H1 (cell line): Measurements from ENCODE around the gene TNP1. TPM values are rescaled to one million over a fixed set of nuclear protein-coding genes. Genes with fewer than 3 reads are reported as not detected.

Experiments
- CTCF ChIA-PET: fragments of 300-600 bp; sonication (Branson Sonifier 250); formaldehyde crosslinking; loops from one replicate; lab custom pipeline; 2021; ENCODE audit not compliant: partially characterized antibody; lab: Charles Lee
- POLR2A ChIA-PET: fragments of 300-600 bp; sonication (Branson Sonifier 250); formaldehyde crosslinking; loops from one replicate; lab custom pipeline; 2021; ENCODE audit warnings: inconsistent platforms; ENCODE audit not compliant: partially characterized antibody; lab: Charles Lee
- DNase-seq, 2 experiments: peaks; one replicate each; pipeline versions ENCODE4 v3.0.0 to v3.0.0-alpha.2; 2010 to 2022; ENCODE audit warnings: low spot score in 2 of 2, low read depth in 1 of 2, mixed read lengths in 1 of 2
- FAIRE-seq: peaks from 2 replicates; lab custom pipeline; 2011; peaks lifted over from hg19 to GRCh38; lab: Jason Lieb, UNC
- H2AFZ ChIP-seq: 2 replicates; pipeline ENCODE4 v1.8.1; 2012; ENCODE audit warnings: low read length, inconsistent platforms
- H2AK5ac ChIP-seq: 2 replicates; pipeline ENCODE4 v1.6.1; 2013; ENCODE audit warnings: low read depth, low read length
- H2BK120ac ChIP-seq: replicated peaks from 2 replicates; pipeline ENCODE3; 2013; ENCODE audit warnings: low read depth, low read length, inconsistent platforms
- H2BK12ac ChIP-seq: 2 replicates; pipeline ENCODE4 v1.6.1; 2013; ENCODE audit warnings: low read depth, low read length
- H2BK15ac ChIP-seq: 2 replicates; pipeline ENCODE4 v1.6.1; 2013; ENCODE audit warnings: low read length
- H2BK20ac ChIP-seq: 2 replicates; pipeline ENCODE4 v1.6.1; 2013; ENCODE audit warnings: low read length
- H2BK5ac ChIP-seq: 2 replicates; pipeline ENCODE4 v1.6.1; 2013; ENCODE audit warnings: low read depth, low read length
- H3K14ac ChIP-seq: 2 replicates; pipeline ENCODE4 v1.6.1; 2013; ENCODE audit warnings: inconsistent platforms; ENCODE audit not compliant: insufficient read length
- H3K18ac ChIP-seq: 2 replicates; pipeline ENCODE4 v1.6.1; 2013; ENCODE audit warnings: low read length; ENCODE audit errors: extremely low read depth
- H3K23ac ChIP-seq: 2 replicates; pipeline ENCODE4 v1.6.1; 2013; ENCODE audit warnings: inconsistent platforms; ENCODE audit not compliant: insufficient read length
- H3K23me2 ChIP-seq: 2 replicates; pipeline ENCODE4 v1.6.1; 2013; ENCODE audit warnings: low read depth, low read length
- H3K27ac ChIP-seq: 2 replicates; pipeline ENCODE4 v1.6.1; 2011; ENCODE audit warnings: low read depth, low read length, inconsistent platforms
- H3K27me3 ChIP-seq, 4 experiments: replicated peaks in 1 of 4; 1 replicate in 1 of 4; 2 replicates in 3 of 4; pipeline versions ENCODE4 v1.6.1 to v1.8.1; 2011 to 2013; ENCODE audit warnings: low read length in 3 of 4, mild to moderate bottlenecking in 3 of 4, inconsistent platforms in 2 of 4, mixed read lengths in 2 of 4, moderate library complexity in 1 of 4; ENCODE audit not compliant: control insufficient read depth in 3 of 4, insufficient read depth in 3 of 4; ENCODE audit errors: extremely low read depth in 1 of 4
- H3K36me3 ChIP-seq, 4 experiments: 2 replicates each; pipeline versions ENCODE4 v1.6.1 to v1.8.1; 2011 to 2013; ENCODE audit warnings: mild to moderate bottlenecking in 4 of 4, low read length in 3 of 4, moderate library complexity in 2 of 4, control low read depth in 1 of 4, inconsistent platforms in 1 of 4; ENCODE audit not compliant: insufficient read depth in 4 of 4, control insufficient read depth in 2 of 4
- H3K4ac ChIP-seq: replicated peaks from 2 replicates; pipeline ENCODE3; 2013; ENCODE audit warnings: low read length, low read depth, mixed read lengths, inconsistent platforms; ENCODE audit not compliant: insufficient read length
- H3K4me1 ChIP-seq, 4 experiments: replicated peaks in 1 of 4; 1 replicate in 1 of 4; 2 replicates in 3 of 4; pipeline versions ENCODE4 v1.6.1 to v1.8.1; 2011 to 2013; ENCODE audit warnings: low read length in 3 of 4, inconsistent platforms in 2 of 4, mixed read lengths in 1 of 4; ENCODE audit not compliant: insufficient read depth in 4 of 4, control insufficient read depth in 3 of 4
- H3K4me2 ChIP-seq, 2 experiments: 2 replicates each; pipeline versions ENCODE4 v1.6.1 to v1.8.1; 2011 to 2013; ENCODE audit warnings: low read depth in 2 of 2, low read length in 2 of 2, control low read depth in 1 of 2, inconsistent platforms in 1 of 2, mild to moderate bottlenecking in 1 of 2; ENCODE audit not compliant: insufficient read depth in 1 of 2
- H3K4me3 ChIP-seq, 4 experiments: fragments of 200-600, 300-600 bp in 1 of 4; sonication (generic), shearing (Covaris generic), sonication (Bioruptor Twin) in 1 of 4; 2 replicates each; pipeline versions ENCODE4 v1.5.1 to v1.8.1; 2011 to 2016; ENCODE audit warnings: low read length in 4 of 4, low read depth in 3 of 4, control low read depth in 2 of 4, inconsistent platforms in 2 of 4, mild to moderate bottlenecking in 2 of 4, mixed read lengths in 1 of 4, moderate library complexity in 1 of 4; ENCODE audit not compliant: insufficient read depth in 2 of 4; ENCODE audit errors: extremely low read depth in 1 of 4
- H3K56ac ChIP-seq: replicated peaks from 2 replicates; pipeline ENCODE3; 2013; ENCODE audit warnings: low read depth, mild to moderate bottlenecking, mixed read lengths, low read length, inconsistent platforms; ENCODE audit not compliant: insufficient read length
- H3K79me1 ChIP-seq: 2 replicates; pipeline ENCODE4 v1.6.1; 2013; ENCODE audit warnings: low read depth, low read length, control low read depth
- H3K79me2 ChIP-seq, 2 experiments: 2 replicates each; pipeline versions ENCODE4 v1.6.1 to v1.8.1; 2012 to 2013; ENCODE audit warnings: low read length in 2 of 2, mild to moderate bottlenecking in 2 of 2, inconsistent platforms in 1 of 2; ENCODE audit not compliant: insufficient read depth in 2 of 2, control insufficient read depth in 1 of 2
- H3K9ac ChIP-seq, 4 experiments: replicated peaks in 1 of 4; 1 replicate in 1 of 4; 2 replicates in 3 of 4; pipeline versions ENCODE4 v1.6.1 to v1.8.1; 2011 to 2013; ENCODE audit warnings: low read depth in 3 of 4, low read length in 3 of 4, control low read depth in 2 of 4, mild to moderate bottlenecking in 2 of 4, moderate library complexity in 2 of 4, inconsistent platforms in 1 of 4; ENCODE audit errors: extremely low read depth in 1 of 4
- H3K9me3 ChIP-seq, 2 experiments: 2 replicates each; pipeline versions ENCODE4 v1.6.1 to v1.8.1; 2012 to 2013; ENCODE audit warnings: mild to moderate bottlenecking in 2 of 2, moderate library complexity in 2 of 2, control low read depth in 1 of 2, inconsistent platforms in 1 of 2, low read depth in 1 of 2, low read length in 1 of 2, mixed read lengths in 1 of 2; ENCODE audit not compliant: insufficient read depth in 2 of 2
- H4K20me1 ChIP-seq, 2 experiments: replicated peaks in 1 of 2; 2 replicates each; pipeline versions ENCODE3 to v1.8.1; 2011 to 2013; ENCODE audit warnings: inconsistent platforms in 2 of 2, low read length in 2 of 2, mild to moderate bottlenecking in 1 of 2; ENCODE audit not compliant: insufficient read depth in 2 of 2, control insufficient read depth in 1 of 2
- H4K5ac ChIP-seq: 2 replicates; pipeline ENCODE4 v1.6.1; 2013; ENCODE audit warnings: low read length, low read depth, mixed read lengths, inconsistent platforms; ENCODE audit not compliant: insufficient read length
- H4K8ac ChIP-seq: 2 replicates; pipeline ENCODE4 v1.8.0; 2013; ENCODE audit warnings: mild to moderate bottlenecking, moderate library complexity, low read length, inconsistent platforms; ENCODE audit not compliant: insufficient read depth; ENCODE audit errors: extremely low read depth
- H4K91ac ChIP-seq: replicated peaks from 2 replicates; pipeline ENCODE3; 2013; ENCODE audit warnings: low read length, mixed read lengths, inconsistent platforms; ENCODE audit not compliant: insufficient read length
- BCL11A ChIP-seq, 2 experiments: IDR thresholded peaks; one replicate each; pipeline ENCODE4 v1.6.1; 2011; ENCODE audit warnings: low read depth in 2 of 2, low read length in 2 of 2, mild to moderate bottlenecking in 2 of 2
- CEBPB ChIP-seq: IDR thresholded peaks from 2 replicates; pipeline ENCODE4 v1.6.1; 2012; ENCODE audit warnings: low read depth, low read length
- EGR1 ChIP-seq: IDR thresholded peaks from 2 replicates; pipeline ENCODE4 v1.6.1; 2011; ENCODE audit warnings: low read depth, low read length, borderline replicate concordance
- KDM5A ChIP-seq: fragments of 200-600 bp; IDR thresholded peaks from 2 replicates; pipeline ENCODE4 v1.7.1; 2012; ENCODE audit warnings: mild to moderate bottlenecking, low read length, inconsistent platforms, mixed read lengths
- SIX5 ChIP-seq: IDR thresholded peaks from 2 replicates; pipeline ENCODE4 v1.6.1; 2011; ENCODE audit warnings: mild to moderate bottlenecking, low read depth, low read length
- SP4 ChIP-seq: IDR thresholded peaks from 2 replicates; pipeline ENCODE4 v1.6.1; 2012; ENCODE audit warnings: low read length, inconsistent platforms
- WGBS, 2 experiments: shearing (Covaris generic) in 1 of 2; methylation state at CpG; one replicate each; pipeline versions ENCODE4 v1.1.6 to v1.1.7; 2013 to 2015; ENCODE audit warnings: low lambda C conversion rate in 2 of 2, mixed read lengths in 2 of 2, inconsistent platforms in 1 of 2, low coverage in 1 of 2, missing lambda C conversion rate in 1 of 2; ENCODE audit not compliant: insufficient replicate concordance in 2 of 2, insufficient coverage in 1 of 2, insufficient read length in 1 of 2; ENCODE audit errors: extremely low coverage in 1 of 2, missing lambda C conversion rate in 1 of 2; 5-methylcytosine and 5-hydroxymethylcytosine counted together
- polyA plus RNA-seq, 7 experiments: library from polyadenylated mRNA; depleted of rRNA in 3 of 7; stranded (reverse) in 5 of 7; unstranded in 2 of 7; fragments of >200 nt in 5 of 7; fragments of 200-250 nt in 2 of 7; gene quantifications; 1 replicate in 5 of 7; 2 replicates in 1 of 7; 4 replicates in 1 of 7; pipeline versions ENCODE4 v1.2.1 to v1.2.3, GENCODE V29; 2011 to 2013; ENCODE audit warnings: missing spikeins in 2 of 7, mixed read lengths in 2 of 7
- total RNA-seq: library from RNA; stranded (reverse); fragmentation: NEBNext Ultra II Directional; extraction: Animal tissue kit (Norgen Biotek cat#: 25700); gene quantifications from 2 replicates; pipeline ENCODE4 v1.2.1, GENCODE V29; 2021

TNP1 gene
- total and polyA plus RNA-seq, 2 of the 8 experiments (the other 6 are each of a cell fraction or from before 2014, with no cell fraction given), result not detected

- H2BK120ac ChIP-seq, result no peak overlapping the region
- no peak overlapping the region for H4K5ac ChIP-seq
- H3K9ac ChIP-seq, result no peak overlapping the region
- FAIRE-seq, result no peak
- H3K9me3 ChIP-seq, result no peaks in the 10 kb centered on the region
- H3K4me3 ChIP-seq, result no peak overlapping the region
- no peak overlapping the region for H3K23ac ChIP-seq
- CTCF ChIA-PET, result no interaction called here
- H2BK12ac ChIP-seq, result no peak overlapping the region
- WGBS, 2 experiments, result 83% methylated on average over 3 of the region's 3 CpGs; no CpG with 5 or more reads in 1 of the 2 experiments
- no peak overlapping the region; the same call in 1 of the 2 replicates for H4K8ac ChIP-seq
- H2AK5ac ChIP-seq, result no peak overlapping the region
- H3K18ac ChIP-seq, result no peak overlapping the region
- no peak overlapping the region for H3K27ac ChIP-seq
- TF ChIP-seq SP4, result no peak
- no peak for TF ChIP-seq BCL11A (IDR thresholded peaks at IDR 0.05; ENCODE audit: low read depth in 2 of 2, low read length in 2 of 2)
- no peak for TF ChIP-seq SIX5
- no peak for TF ChIP-seq CEBPB
- no peak for TF ChIP-seq KDM5A
- no peak for TF ChIP-seq EGR1
- 0 out of 2 replicates have a peak overlapping the region, but pooled peaks have one; percentile 10 for H2BK15ac ChIP-seq
- H2BK5ac ChIP-seq, result no peak overlapping the region
- no peaks in the 10 kb centered on the region for H3K4me1 ChIP-seq
- no peak overlapping the region for H2BK20ac ChIP-seq
- no peak overlapping the region for H3K4ac ChIP-seq
- no peaks in the 10 kb centered on the region for H3K27me3 ChIP-seq
- no peak overlapping the region for H3K14ac ChIP-seq
- H4K91ac ChIP-seq, result no peak overlapping the region
- no peaks in the 10 kb centered on the region for H3K36me3 ChIP-seq
- no peak overlapping the region for H3K4me2 ChIP-seq
- H2AFZ ChIP-seq, result no peak overlapping the region
- H3K79me1 ChIP-seq, result no peaks in the 10 kb centered on the region
- no peaks in the 10 kb centered on the region for H3K23me2 ChIP-seq
- no peaks in the 10 kb centered on the region for H3K79me2 ChIP-seq
- POLR2A ChIA-PET, result no interaction called here
- H4K20me1 ChIP-seq, result no peaks in the 10 kb centered on the region
- DNase-seq, result no peak
- H3K56ac ChIP-seq, result no peak overlapping the region
Measured at GRCh38 chr2:216819055-216819454, 40.8 kb downstream of the TNP1 start.
